ENCODE data around the gene AHCYL1.

Gene AHCYL1

DNA sequence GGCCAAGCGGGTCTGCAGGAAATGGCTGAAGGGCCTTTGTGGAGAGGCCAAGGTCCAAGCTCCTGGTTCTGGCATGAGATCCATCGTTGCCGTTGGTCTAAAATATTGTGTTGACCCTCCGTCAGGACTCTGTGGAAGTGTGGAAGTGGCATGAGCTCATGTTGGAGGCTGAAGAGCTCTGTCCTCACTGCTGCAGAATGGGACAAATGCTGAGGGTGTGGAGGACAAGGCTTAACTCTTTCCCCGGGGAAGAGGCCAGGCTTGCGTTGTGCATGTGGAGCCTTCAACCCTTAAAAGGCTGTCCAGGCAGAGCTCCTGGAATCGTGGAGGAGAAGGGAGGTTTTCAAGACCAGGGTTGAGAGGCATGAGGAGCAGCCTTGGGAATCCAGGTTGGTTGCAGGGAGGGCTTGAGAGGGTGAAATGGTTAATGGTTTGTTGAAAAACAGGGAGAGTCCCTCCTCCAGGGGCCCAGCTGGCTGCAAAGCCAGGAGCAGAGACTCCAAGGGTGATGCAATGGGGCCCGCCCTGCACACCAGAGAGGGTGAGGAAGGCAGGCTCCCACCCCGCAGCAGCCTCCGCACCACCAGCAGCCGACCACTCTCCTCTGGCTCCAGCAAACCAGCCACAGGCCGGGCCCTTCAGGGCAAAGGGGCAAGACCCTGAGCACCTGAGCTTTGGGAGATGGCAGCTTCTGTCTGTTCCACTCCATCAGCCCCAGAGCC lies 6.7 kb upstream of the AHCYL1 start:
- Histone ChIP-seq H3K36me3 (ENCODE audit: insufficient read depth, low read depth, low read length) (no peaks in the 10 kb centered on the region), H3K9me3 (ENCODE audit: insufficient read depth, low read depth, low read length) (no peaks in the 10 kb centered on the region), H3K27me3 (ENCODE audit: insufficient read depth, low read length) (no peaks in the 10 kb centered on the region), H3K4me3 (ENCODE audit: low read length) (no peak overlapping the region), H3K27ac (ENCODE audit: low read length) (no peak overlapping the region), H3K9ac (ENCODE audit: low read depth, low read length) (no peak overlapping the region), H3K4me1 (ENCODE audit: insufficient read depth, low read length) (no peaks in the 10 kb centered on the region)

DNA sequence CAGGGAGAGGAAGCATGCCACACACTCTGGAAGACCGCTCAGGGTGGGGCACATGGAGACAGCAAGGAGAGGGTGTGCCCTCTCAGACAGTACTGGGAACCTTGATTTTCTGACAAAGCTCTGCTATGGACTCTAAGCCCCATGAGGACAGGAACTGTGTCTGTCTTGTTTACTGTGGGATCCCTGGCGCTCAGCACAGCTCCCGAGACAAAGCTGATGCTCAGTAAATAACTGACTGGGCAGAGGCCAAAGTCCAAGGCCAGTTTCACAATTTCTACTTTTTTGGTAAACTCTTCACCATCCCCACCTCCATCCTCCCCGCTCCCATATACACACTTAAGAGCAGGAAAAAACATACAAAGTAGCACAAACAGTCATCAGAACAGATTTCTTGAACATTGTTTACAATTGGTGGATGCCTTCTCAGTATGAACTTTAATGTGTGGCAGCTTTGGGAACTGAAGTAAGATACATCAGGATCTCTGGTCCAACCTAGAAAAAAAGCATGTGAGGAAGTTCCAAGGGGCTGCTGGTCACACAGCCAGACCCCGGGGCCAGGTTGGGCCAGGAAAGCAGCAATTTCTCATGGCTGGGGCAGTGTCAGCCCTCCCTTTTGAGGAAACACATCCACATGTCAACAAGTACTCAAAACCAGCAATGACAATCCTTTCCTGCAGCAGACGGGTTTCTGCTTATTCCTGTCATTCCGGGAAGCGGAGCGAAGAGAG lies 5.6 kb upstream of the AHCYL1 start:
- H3K4me3 ChIP-seq (ENCODE audit: low read length) = no peak overlapping the region

GRCh38 chr1:109979489-109980091 lies 5.0 kb upstream of the AHCYL1 start:
- peaks cover 12% of the 10 kb centered on the region; the same call in 1 of the 2 replicates for H3K27me3 ChIP-seq (ENCODE audit: insufficient read depth, low read length)
- H3K4me3 ChIP-seq (ENCODE audit: low read length) = no peak overlapping the region
- H3K4me1 ChIP-seq (ENCODE audit: insufficient read depth, low read length) = peaks cover 8% of the 10 kb centered on the region; the same call in 1 of the 2 replicates
- H3K9ac ChIP-seq (ENCODE audit: low read depth, low read length) = no peak overlapping the region
- no peaks in the 10 kb centered on the region for H3K9me3 ChIP-seq (ENCODE audit: insufficient read depth, low read depth, low read length)
- no peak overlapping the region for H3K27ac ChIP-seq (ENCODE audit: low read length)
- H3K36me3 ChIP-seq (ENCODE audit: insufficient read depth, low read depth, low read length) = no peaks in the 10 kb centered on the region

More for the DNA sequence above, 5.6 kb upstream of the AHCYL1 start:
- no peak overlapping the region for H3K9ac ChIP-seq (ENCODE audit: low read depth, low read length)
- H3K4me1 ChIP-seq (ENCODE audit: insufficient read depth, low read length) = peaks cover 5% of the 10 kb centered on the region; the same call in 1 of the 2 replicates
- no peaks in the 10 kb centered on the region for H3K36me3 ChIP-seq (ENCODE audit: insufficient read depth, low read depth, low read length)
- peaks cover 9% of the 10 kb centered on the region; the same call in 1 of the 2 replicates for H3K27me3 ChIP-seq (ENCODE audit: insufficient read depth, low read length)
- no peak overlapping the region for H3K27ac ChIP-seq (ENCODE audit: low read length)
- H3K9me3 ChIP-seq (ENCODE audit: insufficient read depth, low read depth, low read length) = no peaks in the 10 kb centered on the region

DNA sequence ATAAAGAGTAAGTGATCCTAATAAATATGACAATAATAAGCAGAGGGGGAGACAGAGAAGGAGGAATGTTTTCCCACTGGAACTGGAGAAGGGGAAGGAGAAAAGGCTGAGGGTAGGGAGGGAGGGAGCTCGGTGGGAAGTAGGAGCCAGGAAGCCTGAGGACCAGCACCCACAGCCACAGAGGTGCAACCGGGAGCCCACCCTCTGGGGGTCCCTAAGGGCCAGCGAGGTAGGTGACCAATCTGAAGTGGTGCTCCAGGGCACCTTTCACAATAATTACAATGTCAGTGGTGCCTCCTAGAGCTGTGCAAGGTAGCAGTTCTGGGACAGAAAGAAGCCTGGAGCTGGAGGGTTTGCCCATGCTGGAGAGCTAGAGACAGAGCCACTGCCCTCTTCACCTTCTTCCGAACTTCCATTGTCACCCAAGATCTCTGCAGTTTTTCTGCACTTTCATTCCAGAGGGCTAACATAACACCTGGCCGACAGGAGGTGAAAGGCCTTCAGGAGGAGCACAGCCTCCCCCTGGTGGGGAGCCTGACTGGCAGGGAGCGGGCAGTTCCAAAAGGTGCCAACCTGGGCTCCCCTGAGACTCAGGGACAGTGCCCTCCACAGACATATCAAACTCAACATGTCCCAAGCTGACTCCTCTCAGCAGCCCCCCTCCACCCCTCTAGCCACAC lies 4.1 kb upstream of the AHCYL1 start:
- H3K9ac ChIP-seq (ENCODE audit: low read depth, low read length) = no peak overlapping the region
- H3K36me3 ChIP-seq (ENCODE audit: insufficient read depth, low read depth, low read length) = no peaks in the 10 kb centered on the region
- H3K4me1 ChIP-seq (ENCODE audit: insufficient read depth, low read length) = peaks cover 8% of the 10 kb centered on the region; the same call in 1 of the 2 replicates
- H3K4me3 ChIP-seq (ENCODE audit: low read length) = no peak overlapping the region
- no peak overlapping the region for H3K27ac ChIP-seq (ENCODE audit: low read length)
- H3K27me3 ChIP-seq (ENCODE audit: insufficient read depth, low read length) = peaks cover 12% of the 10 kb centered on the region; the same call in 1 of the 2 replicates
- H3K9me3 ChIP-seq (ENCODE audit: insufficient read depth, low read depth, low read length) = no peaks in the 10 kb centered on the region

DNA sequence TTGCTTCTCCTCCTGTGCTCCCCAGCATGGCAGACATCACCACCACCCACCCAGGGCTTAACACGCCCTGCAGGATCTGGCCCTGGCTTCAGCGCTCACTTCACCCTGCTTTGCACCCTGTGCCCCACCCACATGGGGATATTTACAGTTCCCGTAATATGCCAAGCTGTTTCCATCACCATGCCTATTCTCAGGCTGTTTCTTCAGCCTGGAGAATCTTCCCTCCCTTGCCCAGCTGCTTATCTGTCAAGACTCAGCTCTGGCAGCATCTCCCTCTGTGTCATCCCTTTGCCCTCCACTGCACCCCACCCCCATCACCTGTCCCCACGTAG lies 3.6 kb upstream of the AHCYL1 start:
- Histone ChIP-seq H3K9ac (ENCODE audit: low read depth, low read length) (no peak overlapping the region), H3K27me3 (ENCODE audit: insufficient read depth, low read length) (peaks cover 12% of the 10 kb centered on the region; the same call in 1 of the 2 replicates), H3K4me1 (ENCODE audit: insufficient read depth, low read length) (peaks cover 8% of the 10 kb centered on the region; the same call in 1 of the 2 replicates), H3K36me3 (ENCODE audit: insufficient read depth, low read depth, low read length) (no peaks in the 10 kb centered on the region), H3K4me3 (ENCODE audit: low read length) (no peak overlapping the region), H3K9me3 (ENCODE audit: insufficient read depth, low read depth, low read length) (no peaks in the 10 kb centered on the region), H3K27ac (ENCODE audit: low read length) (no peak overlapping the region)

- Histone ChIP-seq H3K36me3 (ENCODE audit: insufficient read depth, low read depth, low read length) (peaks cover 8% of the 10 kb centered on the region), H3K27me3 (ENCODE audit: insufficient read depth, low read length) (peaks cover 12% of the 10 kb centered on the region; the same call in 1 of the 2 replicates), H3K9ac (ENCODE audit: low read depth, low read length) (no peak overlapping the region; the same call in 1 of the 2 replicates), H3K4me3 (ENCODE audit: low read length) (peak overlapping the region; percentile 93), H3K4me1 (ENCODE audit: insufficient read depth, low read length) (peaks cover 19% of the 10 kb centered on the region), H3K9me3 (ENCODE audit: insufficient read depth, low read depth, low read length) (no peaks in the 10 kb centered on the region), H3K27ac (ENCODE audit: low read length) (no peak overlapping the region)
Measured at GRCh38 chr1:109983380-109984189, 980 bp upstream of the AHCYL1 start.

GRCh38 chr1:109984190-109984455 lies 442 bp upstream of the AHCYL1 start:
- Histone ChIP-seq H3K9ac (ENCODE audit: low read depth, low read length) (peak overlapping the region; percentile 57; the same call in 1 of the 2 replicates), H3K36me3 (ENCODE audit: insufficient read depth, low read depth, low read length) (peaks cover 10% of the 10 kb centered on the region), H3K4me1 (ENCODE audit: insufficient read depth, low read length) (peaks cover 21% of the 10 kb centered on the region), H3K27me3 (ENCODE audit: insufficient read depth, low read length) (peaks cover 12% of the 10 kb centered on the region; the same call in 1 of the 2 replicates), H3K4me3 (ENCODE audit: low read length) (peak overlapping the region; percentile 93; the same call in 1 of the 2 replicates), H3K27ac (ENCODE audit: low read length) (no peak overlapping the region), H3K9me3 (ENCODE audit: insufficient read depth, low read depth, low read length) (no peaks in the 10 kb centered on the region)

DNA sequence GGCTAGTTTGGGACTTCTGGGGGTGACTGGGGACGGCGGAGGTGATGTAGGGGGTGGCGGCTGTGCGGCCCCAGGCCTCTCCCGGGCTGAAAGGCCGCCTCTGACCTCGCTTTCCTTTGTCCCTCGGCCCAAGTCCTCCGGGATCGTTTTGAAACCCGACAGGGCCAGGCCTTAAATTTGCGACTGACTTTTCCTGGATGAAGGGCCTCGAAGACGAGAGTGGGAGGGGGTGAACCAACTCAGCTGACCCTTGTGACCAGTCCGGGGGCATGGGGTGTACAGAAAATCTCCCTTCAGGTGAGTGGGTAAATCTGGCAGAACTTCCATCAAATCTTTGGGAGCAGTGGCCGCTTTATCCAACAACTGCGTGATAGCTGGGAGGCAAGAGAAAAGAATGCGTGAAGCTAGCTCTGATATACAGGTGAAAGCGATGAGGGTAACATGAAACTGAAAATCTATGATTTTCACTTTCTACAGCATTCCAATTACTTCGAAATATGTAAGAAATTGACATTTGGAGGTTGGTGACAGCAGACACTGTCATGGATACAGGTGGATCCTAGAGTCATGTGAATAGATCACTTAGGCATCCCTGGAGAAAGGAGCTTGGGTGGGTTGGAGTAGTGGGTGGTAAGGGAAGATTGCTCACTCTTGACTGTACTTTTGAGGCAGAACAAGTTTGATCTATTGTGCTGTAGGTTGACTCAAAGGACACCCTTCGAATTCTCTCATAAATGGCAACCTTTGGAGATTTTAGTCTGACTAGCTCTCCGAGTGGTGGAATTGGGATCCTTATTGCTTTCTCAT lies 885 bp downstream of the AHCYL1 start:
- Histone ChIP-seq H3K27me3 (ENCODE audit: insufficient read depth, low read length) (peaks cover 12% of the 10 kb centered on the region; the same call in 1 of the 2 replicates), H3K9ac (ENCODE audit: low read depth, low read length) (peak overlapping the region; percentile 86), H3K9me3 (ENCODE audit: insufficient read depth, low read depth, low read length) (no peaks in the 10 kb centered on the region), H3K4me1 (ENCODE audit: insufficient read depth, low read length) (peaks cover 21% of the 10 kb centered on the region), H3K4me3 (ENCODE audit: low read length) (peak overlapping the region; percentile 93), H3K27ac (ENCODE audit: low read length) (no peak overlapping the region), H3K36me3 (ENCODE audit: insufficient read depth, low read depth, low read length) (peaks cover 14% of the 10 kb centered on the region)

GRCh38 chr1:109986054-109986444 lies 1.5 kb downstream of the AHCYL1 start:
- Histone ChIP-seq H3K9me3 (ENCODE audit: insufficient read depth, low read depth, low read length) (no peaks in the 10 kb centered on the region), H3K4me1 (ENCODE audit: insufficient read depth, low read length) (peaks cover 21% of the 10 kb centered on the region), H3K9ac (ENCODE audit: low read depth, low read length) (peak overlapping the region; percentile 86), H3K36me3 (ENCODE audit: insufficient read depth, low read depth, low read length) (peaks cover 14% of the 10 kb centered on the region), H3K27me3 (ENCODE audit: insufficient read depth, low read length) (peaks cover 12% of the 10 kb centered on the region; the same call in 1 of the 2 replicates), H3K27ac (ENCODE audit: low read length) (no peak overlapping the region), H3K4me3 (ENCODE audit: low read length) (peak overlapping the region; percentile 93)

- peaks cover 21% of the 10 kb centered on the region for H3K4me1 ChIP-seq (ENCODE audit: insufficient read depth, low read length)
- peaks cover 14% of the 10 kb centered on the region for H3K36me3 ChIP-seq (ENCODE audit: insufficient read depth, low read depth, low read length)
- no peak overlapping the region for H3K9ac ChIP-seq (ENCODE audit: low read depth, low read length)
- no peak overlapping the region for H3K27ac ChIP-seq (ENCODE audit: low read length)
- H3K4me3 ChIP-seq (ENCODE audit: low read length) = no peak overlapping the region
- H3K27me3 ChIP-seq (ENCODE audit: insufficient read depth, low read length) = peaks cover 8% of the 10 kb centered on the region; the same call in 1 of the 2 replicates
- no peaks in the 10 kb centered on the region for H3K9me3 ChIP-seq (ENCODE audit: insufficient read depth, low read depth, low read length)
Measured at GRCh38 chr1:109988349-109988914, 3.9 kb downstream of the AHCYL1 start.

All from iPS-20b (cell line).